ENCODE data around the gene MAGI2.

- TF ChIP-seq POLR2A (IDR thresholded peaks at IDR 0.05) = no peak
- TF ChIP-seq CTCF (IDR thresholded peaks at IDR 0.05 in 4 of 5, conservative IDR thresholded peaks at IDR 0.05 in 1 of 5) = no peak
Measured at GRCh38 chr7:78296046-78296597, 1157.3 kb downstream of the MAGI2 start.
